ENCODE results near the gene DPF3.

The DPF3 gene

DNA sequence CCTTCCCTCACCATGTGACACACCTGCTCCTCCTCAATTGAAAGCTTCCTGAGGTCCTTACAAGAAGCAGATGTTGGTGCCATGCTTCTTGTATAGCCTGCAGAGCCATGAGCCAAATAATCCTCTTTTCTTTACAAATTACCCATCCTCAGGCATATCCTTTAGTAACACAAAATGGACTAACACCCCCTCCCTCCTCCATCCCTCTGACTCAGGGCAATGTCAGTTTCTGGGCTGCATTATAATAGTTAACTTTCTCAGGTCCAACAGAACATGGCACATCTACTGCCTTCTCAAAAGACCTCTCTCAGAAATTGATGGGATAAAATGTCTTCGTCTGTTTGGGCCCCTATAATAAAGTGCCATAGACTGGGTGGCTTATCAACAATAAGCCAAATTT, 287.0 kb downstream of the DPF3 start:
- no peak for DNase-seq (ENCODE audit: low read depth)
- TF ChIP-seq, protein P1, sequence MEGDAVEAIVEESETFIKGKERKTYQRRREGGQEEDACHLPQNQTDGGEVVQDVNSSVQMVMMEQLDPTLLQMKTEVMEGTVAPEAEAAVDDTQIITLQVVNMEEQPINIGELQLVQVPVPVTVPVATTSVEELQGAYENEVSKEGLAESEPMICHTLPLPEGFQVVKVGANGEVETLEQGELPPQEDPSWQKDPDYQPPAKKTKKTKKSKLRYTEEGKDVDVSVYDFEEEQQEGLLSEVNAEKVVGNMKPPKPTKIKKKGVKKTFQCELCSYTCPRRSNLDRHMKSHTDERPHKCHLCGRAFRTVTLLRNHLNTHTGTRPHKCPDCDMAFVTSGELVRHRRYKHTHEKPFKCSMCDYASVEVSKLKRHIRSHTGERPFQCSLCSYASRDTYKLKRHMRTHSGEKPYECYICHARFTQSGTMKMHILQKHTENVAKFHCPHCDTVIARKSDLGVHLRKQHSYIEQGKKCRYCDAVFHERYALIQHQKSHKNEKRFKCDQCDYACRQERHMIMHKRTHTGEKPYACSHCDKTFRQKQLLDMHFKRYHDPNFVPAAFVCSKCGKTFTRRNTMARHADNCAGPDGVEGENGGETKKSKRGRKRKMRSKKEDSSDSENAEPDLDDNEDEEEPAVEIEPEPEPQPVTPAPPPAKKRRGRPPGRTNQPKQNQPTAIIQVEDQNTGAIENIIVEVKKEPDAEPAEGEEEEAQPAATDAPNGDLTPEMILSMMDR (conservative IDR thresholded peaks at IDR 0.05; ENCODE audit: low read depth, low read length), result no peak
- no peak overlapping the region for H3K4me3 ChIP-seq (ENCODE audit: low read length)

DNA sequence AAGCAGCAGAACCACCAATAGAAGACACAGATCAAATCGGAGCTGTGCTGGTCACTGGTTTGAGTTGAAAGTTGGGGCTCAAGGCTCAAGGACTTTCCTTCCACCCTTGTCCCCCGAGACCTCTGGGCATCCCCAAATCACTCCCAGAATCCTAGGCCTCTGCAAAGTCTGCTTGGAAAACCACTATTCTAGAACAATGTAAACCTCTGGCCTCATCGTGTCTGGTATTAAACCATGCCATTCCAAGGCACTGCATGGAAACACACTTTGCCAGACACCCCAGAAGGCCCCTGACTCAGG, 288.0 kb downstream of the DPF3 start:
- H3K4me3 ChIP-seq (ENCODE audit: low read length), result no peak overlapping the region
- TF ChIP-seq, protein P1 (conservative IDR thresholded peaks at IDR 0.05; ENCODE audit: low read depth, low read length), result no peak
- DNase-seq (ENCODE audit: low read depth), result no peak

DNA sequence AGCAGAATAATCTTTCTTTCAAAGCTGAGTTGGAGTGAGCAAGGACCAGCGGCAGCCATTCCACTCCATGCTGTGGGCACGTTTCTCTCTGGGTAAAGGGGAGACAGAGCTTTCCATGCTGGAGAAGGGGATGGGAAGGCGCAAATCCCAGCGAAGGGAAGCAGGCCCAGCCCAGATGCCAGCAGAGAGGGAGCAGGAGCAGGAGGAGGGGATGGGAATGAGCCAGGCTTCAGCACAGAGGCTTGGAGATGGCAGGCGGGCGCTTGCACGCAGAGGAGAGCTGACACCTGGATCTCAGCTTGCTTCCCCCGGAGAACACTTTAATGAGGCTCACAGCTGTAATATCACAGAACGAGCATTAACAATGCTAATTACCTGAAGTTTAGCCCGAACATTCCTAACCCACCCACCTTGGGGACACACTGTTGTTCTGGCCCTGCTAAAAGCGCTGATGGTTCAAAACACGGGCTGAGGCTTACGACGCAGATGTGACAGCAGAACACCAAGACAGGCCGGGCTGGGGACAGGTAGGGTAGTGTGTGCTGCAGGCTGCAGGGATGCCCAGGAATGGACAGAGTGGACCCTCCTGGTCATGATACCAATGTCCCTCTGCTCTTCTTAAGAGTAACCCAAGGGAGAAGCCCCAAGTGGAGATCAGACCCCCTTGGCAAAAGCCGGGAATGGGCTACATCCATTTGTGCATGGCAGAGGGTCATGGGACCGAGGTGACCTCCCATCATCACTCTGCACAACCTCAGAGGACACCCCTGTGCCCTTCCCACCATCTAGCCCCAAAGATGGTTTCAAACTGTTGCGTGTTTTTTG, 288.6 kb downstream of the DPF3 start:
- no peak for DNase-seq (ENCODE audit: low read depth)
- TF ChIP-seq, protein P1 (conservative IDR thresholded peaks at IDR 0.05; ENCODE audit: low read depth, low read length), result no peak

DNA sequence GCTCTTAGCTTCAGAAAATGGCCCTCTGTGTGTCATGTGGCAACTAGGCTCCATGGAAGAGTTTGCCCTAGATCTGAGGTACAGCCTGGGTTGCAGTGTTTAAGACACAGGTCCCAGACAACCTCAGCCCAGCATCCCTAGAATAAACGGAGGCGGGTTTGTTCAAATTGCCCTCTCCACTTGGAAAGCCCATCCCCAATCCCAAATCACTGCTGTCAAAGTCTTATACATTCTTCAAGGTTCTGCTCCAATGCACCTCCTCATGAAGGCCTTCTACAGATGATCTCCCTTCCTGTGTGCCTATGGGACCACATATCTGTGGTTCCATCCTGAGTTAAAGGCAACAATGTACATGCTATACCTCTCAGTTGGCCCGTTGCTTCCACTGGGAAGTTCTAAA, 289.8 kb downstream of the DPF3 start:
- no peak for DNase-seq (ENCODE audit: low read depth)
- TF ChIP-seq, protein P1 (conservative IDR thresholded peaks at IDR 0.05; ENCODE audit: low read depth, low read length), result no peak

More for the DNA sequence above, 288.6 kb downstream of the DPF3 start:
- H3K4me3 ChIP-seq (ENCODE audit: low read length), result no peak overlapping the region

DNA sequence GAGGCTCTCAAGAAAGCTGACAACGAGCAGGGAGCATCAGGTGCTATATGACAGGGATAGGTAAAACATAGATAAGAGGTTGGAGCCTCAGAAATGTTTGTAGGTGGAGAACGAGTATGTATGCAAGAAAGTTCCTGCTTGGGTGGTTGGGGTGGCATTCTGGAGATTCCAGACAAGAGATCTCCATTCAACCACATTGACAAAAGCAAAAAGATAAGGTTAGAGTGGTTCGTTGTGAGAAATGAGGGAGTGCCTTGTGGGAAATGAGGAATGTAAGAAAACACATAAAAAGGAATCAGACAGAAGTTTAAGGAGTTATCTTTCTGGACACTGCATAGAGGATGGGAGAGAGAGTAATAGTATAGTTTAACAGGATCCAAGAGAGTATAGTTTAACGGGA, 290.3 kb downstream of the DPF3 start:
- no peak overlapping the region for H3K4me3 ChIP-seq (ENCODE audit: low read length)
- no peak for DNase-seq (ENCODE audit: low read depth)

More for the DNA sequence above, 289.8 kb downstream of the DPF3 start:
- H3K4me3 ChIP-seq (ENCODE audit: low read length), result no peak overlapping the region

DNA sequence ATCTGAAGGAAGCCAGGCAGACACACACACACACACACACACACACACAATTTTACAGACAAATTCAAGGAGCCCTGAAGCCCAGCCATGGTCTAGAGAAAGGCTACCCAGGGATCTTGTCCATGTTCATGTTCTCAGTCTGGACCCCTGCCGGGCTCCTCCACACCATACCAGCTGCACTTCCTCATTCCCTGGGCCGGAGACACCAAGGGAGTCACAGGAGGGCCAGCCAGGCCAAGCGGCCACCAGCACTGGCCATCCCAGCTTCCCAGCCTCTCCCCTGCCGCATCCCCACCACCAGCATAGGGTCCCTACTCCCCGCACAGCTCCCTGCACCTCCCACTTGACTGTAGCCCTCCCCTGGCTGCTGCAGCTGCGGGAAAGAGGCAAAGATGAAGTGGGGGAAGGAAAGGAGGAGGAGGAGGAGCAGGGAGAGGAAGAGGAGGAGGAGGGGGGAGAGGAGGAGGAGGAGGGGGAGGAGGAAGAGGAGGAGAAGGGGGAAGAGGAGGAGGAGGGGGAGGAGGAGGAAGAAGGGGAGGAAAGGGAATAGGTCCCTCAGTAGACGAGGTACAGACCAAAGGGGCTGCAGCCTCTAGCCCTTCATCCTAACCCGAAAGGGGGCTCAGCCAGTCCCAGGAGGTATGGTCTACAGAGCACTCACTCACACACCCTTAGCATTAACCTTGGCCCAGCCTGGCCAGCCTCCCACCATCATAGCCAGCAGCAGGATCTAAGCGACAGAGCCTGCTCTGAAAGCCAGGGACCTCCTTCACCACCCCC, 293.2 kb downstream of the DPF3 start:
- H3K4me3 ChIP-seq (ENCODE audit: low read length), result no peak overlapping the region
- DNase-seq (ENCODE audit: low read depth), result no peak
- TF ChIP-seq, protein P1 (conservative IDR thresholded peaks at IDR 0.05; ENCODE audit: low read depth, low read length), result no peak

More for the DNA sequence above, 290.3 kb downstream of the DPF3 start:
- TF ChIP-seq, protein P1 (conservative IDR thresholded peaks at IDR 0.05; ENCODE audit: low read depth, low read length), result no peak
